Gastrocnemius medialis (tissue), 4 donors: ENCODE measurements around the gene HEY2.

Experiments
- POLR2A ChIP-seq, 2 donors: fragments of 450-650 bp; IDR thresholded peaks; one replicate each; pipeline ENCODE4 v1.6.1; 2017; ENCODE audit warnings: antibody characterized with exemption in 2 of 2, mild to moderate bottlenecking in 2 of 2, moderate library complexity in 2 of 2
- TF ChIP-seq, protein P1 (sequence below), 5 experiments: fragments of 450-650 bp in 3 of 5; fragments of 200-600 bp in 2 of 5; sonication (generic) in 2 of 5; IDR thresholded peaks in 4 of 5; conservative IDR thresholded peaks in 1 of 5; 1 replicate in 4 of 5; 2 replicates in 1 of 5; pipeline ENCODE4 v1.5.1; 2016 to 2019; ENCODE audit warnings: antibody characterized with exemption in 5 of 5, mild to moderate bottlenecking in 3 of 5, moderate library complexity in 3 of 5

DNA sequence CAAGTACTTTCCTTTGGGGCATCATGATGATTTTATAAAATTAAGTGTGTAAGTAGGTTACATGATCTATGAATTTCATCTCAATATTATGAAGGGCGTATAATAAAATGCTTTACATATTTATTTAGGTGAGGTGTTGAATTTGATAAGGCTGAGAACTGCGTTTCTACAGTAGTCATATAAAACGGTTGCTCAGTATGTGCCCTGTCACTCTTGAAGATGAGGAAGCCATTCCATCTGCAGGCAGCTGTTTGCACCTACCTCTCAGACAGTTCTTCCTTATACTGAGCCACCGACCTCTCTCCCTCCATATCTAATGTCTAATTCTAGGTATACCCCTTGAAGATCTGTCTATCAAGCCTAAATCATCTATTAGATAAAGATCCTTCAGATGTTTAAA, 57.4 kb downstream of the HEY2 start:
- TF ChIP-seq, protein P1, sequence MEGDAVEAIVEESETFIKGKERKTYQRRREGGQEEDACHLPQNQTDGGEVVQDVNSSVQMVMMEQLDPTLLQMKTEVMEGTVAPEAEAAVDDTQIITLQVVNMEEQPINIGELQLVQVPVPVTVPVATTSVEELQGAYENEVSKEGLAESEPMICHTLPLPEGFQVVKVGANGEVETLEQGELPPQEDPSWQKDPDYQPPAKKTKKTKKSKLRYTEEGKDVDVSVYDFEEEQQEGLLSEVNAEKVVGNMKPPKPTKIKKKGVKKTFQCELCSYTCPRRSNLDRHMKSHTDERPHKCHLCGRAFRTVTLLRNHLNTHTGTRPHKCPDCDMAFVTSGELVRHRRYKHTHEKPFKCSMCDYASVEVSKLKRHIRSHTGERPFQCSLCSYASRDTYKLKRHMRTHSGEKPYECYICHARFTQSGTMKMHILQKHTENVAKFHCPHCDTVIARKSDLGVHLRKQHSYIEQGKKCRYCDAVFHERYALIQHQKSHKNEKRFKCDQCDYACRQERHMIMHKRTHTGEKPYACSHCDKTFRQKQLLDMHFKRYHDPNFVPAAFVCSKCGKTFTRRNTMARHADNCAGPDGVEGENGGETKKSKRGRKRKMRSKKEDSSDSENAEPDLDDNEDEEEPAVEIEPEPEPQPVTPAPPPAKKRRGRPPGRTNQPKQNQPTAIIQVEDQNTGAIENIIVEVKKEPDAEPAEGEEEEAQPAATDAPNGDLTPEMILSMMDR (IDR thresholded peaks at IDR 0.05 in 4 of 5, conservative IDR thresholded peaks at IDR 0.05 in 1 of 5) = no peak
- no peak for TF ChIP-seq POLR2A (IDR thresholded peaks at IDR 0.05)
